Measurements from ENCODE around the gene ATP7A. TPM values are rescaled to one million over a fixed set of nuclear protein-coding genes. Genes with fewer than 3 reads are reported as not detected.

ATP7A gene
- total RNA-seq, 1 donor from 2014 or later = 2.4 TPM

DNA sequence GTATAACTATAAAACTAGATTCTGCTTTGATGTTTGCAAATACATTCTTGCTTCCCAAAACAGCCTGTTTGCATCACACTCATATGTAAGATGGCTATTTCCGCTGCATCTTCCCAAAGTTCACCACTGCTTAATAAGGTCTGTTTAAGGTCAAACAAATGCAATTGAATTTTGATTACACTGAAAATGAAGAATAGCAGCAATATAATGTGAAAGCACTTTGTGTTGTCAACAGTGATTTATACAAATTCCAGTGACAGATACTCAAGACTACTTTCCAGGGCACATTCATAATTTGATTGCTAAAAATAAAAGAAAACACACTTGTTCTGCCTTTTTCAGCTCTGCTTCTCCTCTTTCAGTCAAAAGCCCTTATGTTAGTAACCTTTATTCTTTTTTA, 67.0 kb downstream of the ATP7A start:
- TF ChIP-seq, protein P1, sequence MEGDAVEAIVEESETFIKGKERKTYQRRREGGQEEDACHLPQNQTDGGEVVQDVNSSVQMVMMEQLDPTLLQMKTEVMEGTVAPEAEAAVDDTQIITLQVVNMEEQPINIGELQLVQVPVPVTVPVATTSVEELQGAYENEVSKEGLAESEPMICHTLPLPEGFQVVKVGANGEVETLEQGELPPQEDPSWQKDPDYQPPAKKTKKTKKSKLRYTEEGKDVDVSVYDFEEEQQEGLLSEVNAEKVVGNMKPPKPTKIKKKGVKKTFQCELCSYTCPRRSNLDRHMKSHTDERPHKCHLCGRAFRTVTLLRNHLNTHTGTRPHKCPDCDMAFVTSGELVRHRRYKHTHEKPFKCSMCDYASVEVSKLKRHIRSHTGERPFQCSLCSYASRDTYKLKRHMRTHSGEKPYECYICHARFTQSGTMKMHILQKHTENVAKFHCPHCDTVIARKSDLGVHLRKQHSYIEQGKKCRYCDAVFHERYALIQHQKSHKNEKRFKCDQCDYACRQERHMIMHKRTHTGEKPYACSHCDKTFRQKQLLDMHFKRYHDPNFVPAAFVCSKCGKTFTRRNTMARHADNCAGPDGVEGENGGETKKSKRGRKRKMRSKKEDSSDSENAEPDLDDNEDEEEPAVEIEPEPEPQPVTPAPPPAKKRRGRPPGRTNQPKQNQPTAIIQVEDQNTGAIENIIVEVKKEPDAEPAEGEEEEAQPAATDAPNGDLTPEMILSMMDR (conservative IDR thresholded peaks at IDR 0.05; ENCODE audit: low read depth, low read length) = no peak
- H3K4me3 ChIP-seq (ENCODE audit: low read depth, low read length) = no peak overlapping the region
- no peak for DNase-seq (ENCODE audit: low read depth)

DNA sequence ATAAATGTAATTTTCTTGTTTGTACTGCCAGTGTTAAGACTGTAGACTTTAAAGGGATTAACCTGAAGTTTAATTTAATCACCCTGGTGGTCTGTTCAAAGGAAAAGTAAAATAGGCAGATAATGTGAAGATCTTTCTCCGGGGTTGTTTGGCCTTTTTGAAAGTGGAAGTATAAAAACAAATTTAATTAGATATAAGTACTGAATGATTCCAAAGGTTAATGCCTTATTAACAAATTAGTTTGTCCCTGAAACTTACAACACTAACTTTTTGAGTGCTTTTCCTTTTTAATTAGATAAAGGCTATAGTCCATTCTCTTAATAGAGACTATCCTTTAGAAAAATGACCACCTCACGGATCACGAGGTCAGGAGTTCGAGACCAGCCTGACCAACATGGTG, 69.4 kb downstream of the ATP7A start:
- no peak overlapping the region for H3K4me3 ChIP-seq (ENCODE audit: low read depth, low read length)
- no peak for DNase-seq (ENCODE audit: low read depth)
- TF ChIP-seq, protein P1 (conservative IDR thresholded peaks at IDR 0.05; ENCODE audit: low read depth, low read length) = no peak

DNA sequence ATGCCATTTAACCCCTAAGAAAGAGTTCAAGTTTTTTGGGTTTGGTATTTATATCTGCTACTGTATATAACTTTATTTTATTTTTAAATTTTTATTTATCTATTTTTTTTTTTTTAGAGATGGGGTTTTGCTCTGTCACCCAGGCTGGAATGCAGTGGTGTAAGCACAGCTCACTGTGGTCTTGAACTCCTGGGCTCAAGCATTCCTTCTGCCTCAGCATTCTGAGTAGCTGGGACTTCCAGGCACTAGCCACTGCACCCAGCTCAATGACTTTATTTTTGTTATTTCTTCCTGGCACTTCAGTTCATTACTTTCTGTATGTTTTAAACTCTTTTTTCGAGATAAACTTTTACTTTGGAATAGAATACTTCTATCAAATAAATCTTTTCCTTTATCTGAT, 101.4 kb downstream of the ATP7A start:
- TF ChIP-seq, protein P1 (conservative IDR thresholded peaks at IDR 0.05; ENCODE audit: low read depth, low read length) = no peak
- no peak for DNase-seq (ENCODE audit: low read depth)
- H3K4me3 ChIP-seq (ENCODE audit: low read depth, low read length) = no peak overlapping the region

DNA sequence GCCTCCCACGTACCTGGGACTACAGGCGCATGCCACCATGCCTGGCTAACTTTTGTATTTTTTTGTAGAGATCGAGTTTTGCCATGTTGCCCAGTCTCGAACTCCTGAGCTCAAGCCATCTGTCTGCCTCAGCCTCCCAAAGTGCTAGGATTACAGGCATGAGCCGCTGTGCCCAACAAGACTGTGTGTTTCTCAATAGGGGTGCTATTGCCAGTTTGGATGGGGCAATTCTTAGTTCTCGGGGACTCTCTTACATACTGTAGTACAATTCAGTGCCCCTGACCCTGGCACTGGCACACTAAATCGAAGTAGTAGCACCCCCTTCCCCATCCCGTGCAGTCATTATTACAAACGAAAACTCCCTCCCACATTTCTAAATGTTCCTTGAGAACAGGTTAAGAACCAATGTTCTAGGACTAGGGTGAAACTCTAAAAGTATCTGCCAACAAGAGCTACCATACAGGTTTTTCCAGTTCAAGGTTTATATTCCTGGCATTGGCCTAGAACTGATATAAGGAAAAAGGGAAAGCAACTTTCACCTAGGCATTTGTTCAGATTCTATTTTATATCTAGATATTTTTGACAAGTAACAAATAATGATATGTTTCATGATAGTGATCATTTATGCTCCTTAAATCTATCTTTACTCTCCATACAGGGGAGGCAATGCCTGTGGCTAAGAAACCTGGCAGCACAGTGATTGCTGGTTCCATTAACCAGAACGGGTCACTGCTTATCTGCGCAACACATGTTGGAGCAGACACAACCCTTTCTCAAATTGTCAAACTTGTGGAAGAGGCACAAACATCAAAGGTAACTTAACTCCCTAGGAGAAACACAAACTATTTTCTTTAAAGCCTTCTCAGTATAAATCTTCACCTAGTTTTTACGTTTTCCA, 109.3 kb downstream of the ATP7A start:
- TF ChIP-seq, protein P1 (conservative IDR thresholded peaks at IDR 0.05; ENCODE audit: low read depth, low read length) = no peak
- no peak for DNase-seq (ENCODE audit: low read depth)

GRCh38 chrX:78024349-78025059, 114.0 kb downstream of the ATP7A start:
- no peak for DNase-seq (ENCODE audit: low read depth)
- TF ChIP-seq, protein P1 (conservative IDR thresholded peaks at IDR 0.05; ENCODE audit: low read depth, low read length) = peak; percentile 62
- no peak overlapping the region for H3K4me3 ChIP-seq (ENCODE audit: low read depth, low read length)

More for the DNA sequence above, 109.3 kb downstream of the ATP7A start:
- H3K4me3 ChIP-seq (ENCODE audit: low read depth, low read length) = no peak overlapping the region

- H3K4me3 ChIP-seq (ENCODE audit: low read depth, low read length) = no peak overlapping the region
These were observed 117.3 kb downstream of the ATP7A start for GRCh38 chrX:78027798-78028197.

More at GRCh38 chrX:78027798-78028197, 117.3 kb downstream of the ATP7A start:
- DNase-seq (ENCODE audit: low read depth) = no peak
- TF ChIP-seq, protein P1 (conservative IDR thresholded peaks at IDR 0.05; ENCODE audit: low read depth, low read length) = no peak
